Measurements from ENCODE around the gene PLA1A.

Gene PLA1A

DNA sequence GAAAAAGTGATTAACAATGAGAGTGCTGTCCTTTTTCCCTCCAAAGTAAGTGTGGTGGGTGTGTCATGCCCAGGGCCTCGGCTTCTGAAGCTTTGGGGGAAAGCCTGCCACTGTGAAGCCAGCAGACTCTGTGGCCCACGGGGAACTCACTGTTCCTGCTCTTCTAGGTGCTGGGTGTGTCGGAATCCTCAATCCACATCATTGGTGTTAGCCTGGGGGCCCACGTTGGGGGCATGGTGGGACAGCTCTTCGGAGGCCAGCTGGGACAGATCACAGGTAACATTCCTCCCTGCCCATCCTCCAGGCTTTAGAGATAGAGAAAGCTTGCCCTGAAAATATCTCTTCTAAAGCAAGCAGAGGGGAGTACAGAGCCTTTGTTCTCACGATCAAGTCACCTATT is 11.6 kb downstream of the PLA1A start:
- DNase-seq: no peak

DNA sequence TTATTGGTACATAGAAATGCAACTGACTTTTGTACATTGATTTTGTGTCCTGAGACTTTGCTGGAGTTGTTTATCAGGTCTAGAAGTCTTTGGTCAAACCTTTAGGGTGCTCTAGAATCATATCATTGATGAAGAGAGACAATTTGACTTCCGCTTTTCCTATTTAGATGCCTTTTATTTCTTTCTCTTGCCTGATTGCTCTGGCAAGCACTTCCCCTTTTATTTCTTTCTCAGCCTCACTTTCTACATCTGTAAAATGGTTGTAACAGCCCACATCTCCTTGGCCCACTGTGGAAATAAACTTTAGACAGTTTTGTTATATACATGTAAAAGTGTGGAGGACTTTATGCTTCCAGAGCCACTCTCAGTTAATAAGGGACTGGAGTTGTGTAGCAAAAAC is 14.0 kb downstream of the PLA1A start:
- no peak for DNase-seq

DNA sequence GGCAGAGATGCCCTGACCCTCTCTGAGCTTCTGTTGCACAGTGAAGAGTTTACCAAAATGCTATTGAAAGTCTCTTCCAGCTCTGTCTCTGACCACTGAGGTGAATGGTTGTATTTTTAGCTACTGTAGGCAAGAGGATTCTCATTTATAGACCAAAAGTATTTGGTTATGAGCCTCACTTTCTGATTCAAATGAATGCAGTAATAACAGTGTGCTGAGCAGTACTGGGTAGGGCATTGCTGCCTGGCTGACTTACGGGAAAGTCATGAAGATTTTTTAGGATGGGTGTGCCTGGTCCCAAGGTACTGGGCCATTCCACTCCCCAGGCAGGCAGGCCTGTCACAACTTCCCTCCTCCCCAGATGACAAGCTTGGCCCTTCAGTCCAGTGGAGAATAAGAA is 15.5 kb downstream of the PLA1A start:
- DNase-seq: no peak

DNA sequence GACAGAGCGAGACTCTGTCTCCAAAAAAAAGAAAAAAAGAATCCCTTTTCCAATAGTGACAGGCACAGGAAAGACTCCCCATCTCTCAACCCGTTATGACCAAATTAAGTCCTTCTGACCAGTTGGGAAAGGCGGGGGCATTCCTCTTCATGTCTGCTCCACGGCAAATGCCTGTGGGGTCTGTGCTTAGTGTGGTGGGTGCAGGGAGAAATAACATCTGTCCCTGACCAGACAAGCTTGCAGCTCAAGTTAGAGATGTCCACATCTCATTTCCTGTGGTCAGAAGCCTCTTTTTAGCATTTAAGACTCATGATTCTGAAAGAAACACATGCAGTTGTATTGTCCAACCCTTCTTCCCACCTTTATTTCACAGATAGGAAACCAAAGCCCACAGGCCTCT is 16.2 kb downstream of the PLA1A start:
- no peak for DNase-seq

DNA sequence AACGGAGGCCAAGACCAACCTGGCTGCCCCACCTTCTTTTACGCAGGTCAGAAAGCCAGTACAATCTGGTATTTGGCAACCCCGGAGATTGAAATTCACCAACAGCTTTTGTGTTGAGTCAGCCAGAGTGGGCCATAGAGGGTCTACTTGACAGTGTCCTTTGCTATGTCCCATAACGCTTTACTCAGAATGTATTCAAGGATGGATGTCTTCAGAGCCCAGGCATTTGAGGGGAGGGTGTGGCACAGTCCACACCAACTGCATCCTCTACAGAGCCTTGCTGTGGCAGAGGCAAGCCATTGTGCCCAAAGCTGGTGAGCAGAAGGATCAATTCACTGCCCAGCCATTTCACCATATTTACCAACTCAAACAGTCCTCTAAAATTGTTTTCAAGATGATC is 18.4 kb downstream of the PLA1A start:
- no peak for DNase-seq

DNA sequence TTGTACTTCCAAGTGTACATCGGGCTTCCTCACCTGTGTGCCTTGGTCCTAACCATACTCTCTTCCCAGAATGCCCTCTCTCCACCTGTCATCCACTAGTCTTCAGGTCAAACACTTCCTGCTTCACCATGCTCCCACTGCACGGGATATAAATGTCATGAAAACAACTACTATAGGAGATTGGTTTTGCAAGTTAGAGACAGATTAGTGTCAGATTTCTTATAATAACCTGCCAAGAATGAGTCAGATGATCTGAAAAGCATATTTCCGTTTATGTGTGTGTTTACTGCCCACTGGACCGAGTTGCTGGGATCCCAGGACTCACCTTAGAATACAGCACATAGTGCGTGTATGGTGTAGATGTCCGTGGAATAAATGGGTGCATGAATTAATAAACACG is 21.4 kb downstream of the PLA1A start:
- no peak for DNase-seq

DNA sequence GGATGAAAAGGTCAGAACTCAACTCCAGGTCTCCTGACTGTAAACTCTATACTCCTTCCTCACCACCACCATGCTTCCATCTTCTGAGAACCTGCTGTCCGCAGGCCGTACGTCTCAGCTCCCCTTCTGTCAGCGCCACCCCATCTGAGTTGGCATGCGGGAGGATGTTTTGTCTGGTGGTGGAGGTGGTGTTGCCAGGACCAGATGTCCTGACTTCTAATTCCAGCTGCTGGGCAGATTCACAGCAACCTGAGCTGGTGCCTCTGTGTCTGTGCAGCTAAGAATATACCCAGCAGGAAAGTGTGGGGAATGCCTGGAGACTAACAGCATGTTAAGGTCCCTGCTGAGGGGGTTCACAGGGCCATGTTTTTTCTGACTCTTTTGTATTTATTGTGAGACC is 23.2 kb downstream of the PLA1A start:
- DNase-seq: no peak

DNA sequence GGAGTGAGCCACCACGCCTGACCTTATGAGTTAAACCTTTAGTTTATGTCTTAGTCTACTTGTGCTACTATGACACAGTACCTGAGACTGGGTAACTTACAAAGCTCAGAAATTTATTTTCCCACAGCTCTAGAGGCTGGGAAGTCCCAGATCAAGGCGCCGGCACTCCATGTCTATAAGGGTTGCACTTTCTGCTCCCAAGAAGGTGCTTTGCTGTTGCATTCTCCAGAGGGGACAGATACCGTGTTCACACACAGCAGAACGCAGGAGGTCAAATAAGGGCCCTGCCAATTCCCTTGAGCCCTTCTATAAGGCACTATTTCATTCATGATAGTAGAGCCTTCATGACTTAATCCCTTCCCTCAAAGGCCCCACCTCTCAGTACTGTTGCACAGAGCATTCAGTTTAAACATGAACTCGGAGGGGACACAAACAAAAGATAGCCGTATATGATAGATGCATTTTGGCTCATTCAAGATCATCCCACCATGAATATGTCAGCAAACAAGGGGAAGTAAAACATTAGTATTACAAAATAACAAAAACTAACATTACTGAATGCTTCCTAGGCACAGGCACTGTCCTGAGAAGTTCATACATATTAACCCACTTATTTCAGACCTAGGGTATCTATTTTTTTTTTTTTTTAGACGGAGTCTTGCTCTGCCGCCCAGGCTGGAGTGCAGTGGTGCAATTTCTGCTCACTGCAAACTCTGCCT is 26.5 kb downstream of the PLA1A start:
- DNase-seq: peak in 1 of 2 donors; percentile 45

DNA sequence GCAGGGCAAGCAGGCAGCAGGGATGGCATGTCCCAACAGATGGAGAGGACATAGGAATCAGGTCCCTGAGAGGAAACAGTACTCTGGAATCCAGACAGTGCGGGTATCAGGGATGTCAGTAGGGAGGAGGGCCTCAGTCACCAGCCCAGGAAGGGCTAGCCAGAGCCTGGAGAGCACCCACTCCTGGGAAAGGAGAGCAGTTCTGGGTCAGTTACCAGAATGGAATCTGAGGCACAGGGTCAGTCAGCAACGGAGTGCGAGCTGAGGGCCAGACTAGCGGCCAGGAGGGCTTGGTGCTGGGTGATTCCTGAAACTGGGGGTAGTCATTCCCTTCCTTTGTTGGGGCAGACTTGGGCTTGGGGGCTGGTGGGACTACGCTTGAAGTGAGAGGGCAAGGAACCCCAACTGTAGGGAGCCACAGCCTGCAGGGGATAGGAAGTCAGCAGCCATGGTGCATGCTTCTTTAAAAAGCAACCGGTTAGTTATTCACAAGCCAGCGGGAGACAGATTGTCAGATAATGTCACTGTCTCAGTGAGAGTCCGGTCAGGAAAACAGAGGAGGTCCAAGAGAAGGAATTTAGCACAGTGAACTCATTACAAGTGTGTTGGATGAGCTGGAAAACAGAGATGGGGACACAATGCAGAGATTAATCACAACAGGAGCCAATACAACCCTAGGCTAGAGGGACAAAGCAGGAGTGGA is 27.9 kb downstream of the PLA1A start:
- DNase-seq: no peak

DNA sequence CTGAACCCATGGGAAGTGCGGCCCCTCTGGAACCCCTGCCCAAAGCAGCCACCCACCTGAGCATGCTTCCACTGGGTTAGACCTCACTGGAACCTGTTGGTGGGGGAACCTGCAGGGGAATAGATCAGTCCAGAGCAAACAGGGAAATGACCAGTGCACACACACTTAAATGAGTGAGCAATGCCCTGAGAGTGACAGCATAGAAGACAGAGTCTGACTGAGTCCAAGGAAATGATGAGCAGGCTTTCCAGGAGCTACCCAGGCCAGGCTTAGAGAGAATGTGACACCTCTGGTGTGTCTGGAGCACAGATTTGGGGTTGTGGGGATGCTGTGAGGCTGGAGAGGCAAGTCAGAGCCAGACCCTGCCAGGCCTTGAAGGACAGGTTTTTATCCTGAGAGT is 28.5 kb downstream of the PLA1A start:
- DNase-seq: peak in 1 of 2 donors; percentile 10

DNA sequence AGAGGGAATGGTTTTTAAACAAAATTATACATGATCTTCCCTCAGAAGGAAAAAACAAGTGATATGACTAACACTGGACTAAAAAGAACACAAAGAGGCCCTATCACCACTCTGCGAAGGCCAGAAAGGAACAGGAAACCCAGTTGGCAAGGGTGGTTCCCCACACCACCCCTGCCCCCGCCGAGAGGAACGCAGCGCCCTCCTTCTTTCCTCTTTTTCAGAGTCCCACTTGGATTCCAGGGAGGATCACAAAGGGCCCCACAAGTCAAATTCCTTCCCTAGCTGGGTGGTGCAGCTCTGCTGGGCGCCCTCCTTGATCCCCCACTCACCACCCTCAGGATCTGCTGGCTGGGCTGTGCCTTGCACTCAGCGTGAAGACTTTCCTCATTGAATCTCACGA is 29.8 kb downstream of the PLA1A start:
- DNase-seq: peak; percentile 58 to 68

DNA sequence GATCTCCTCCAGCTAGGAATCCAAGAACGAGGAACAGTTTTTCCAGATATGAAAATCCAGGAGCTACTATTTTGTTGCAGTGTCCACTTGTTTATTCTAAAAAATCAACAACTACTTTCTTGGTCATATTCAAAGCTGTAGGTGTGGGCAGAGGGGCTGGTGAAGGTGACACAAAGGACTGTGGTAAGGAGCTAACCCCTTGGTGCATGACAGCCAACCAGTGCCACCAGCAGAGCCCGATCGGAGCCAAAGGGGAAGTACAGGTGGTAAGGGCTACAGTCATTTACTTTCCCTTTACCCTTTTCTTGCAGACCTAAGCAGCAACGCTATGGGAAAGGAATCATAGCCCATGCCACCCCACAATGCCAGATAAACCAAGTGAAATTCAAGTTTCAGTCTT is 30.7 kb downstream of the PLA1A start:
- peak in 1 of 2 donors; percentile 56 for DNase-seq

DNA sequence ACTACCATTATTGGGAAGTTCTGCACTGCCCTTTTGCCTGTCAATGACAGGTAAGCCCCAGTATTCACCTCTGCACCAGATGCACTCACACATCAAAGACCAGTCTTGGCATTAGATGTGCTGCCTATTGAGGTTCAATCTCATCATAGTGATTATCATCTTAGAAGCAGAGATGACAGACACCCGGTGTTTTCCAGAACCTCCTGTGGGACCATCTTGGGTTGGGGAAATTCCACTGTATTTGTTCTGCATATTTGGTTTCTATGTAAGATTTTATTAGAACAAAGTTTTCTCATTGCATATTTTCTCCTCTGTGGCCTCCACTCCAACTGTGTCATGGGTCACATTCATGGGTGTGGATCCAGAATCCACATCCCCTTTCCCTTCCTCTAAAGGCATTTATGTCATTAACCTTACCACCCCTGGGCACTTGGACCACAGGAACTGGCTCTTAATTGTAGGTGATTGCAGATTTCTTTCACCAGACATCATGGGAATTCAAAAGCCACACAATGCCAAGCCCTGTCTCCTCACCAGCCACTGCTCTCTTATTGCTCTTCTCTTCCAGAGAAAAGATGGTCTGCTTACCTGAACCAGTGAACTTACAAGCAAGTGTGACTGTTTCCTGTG is 31.2 kb downstream of the PLA1A start:
- DNase-seq: peak; percentile 58 to 81

DNA sequence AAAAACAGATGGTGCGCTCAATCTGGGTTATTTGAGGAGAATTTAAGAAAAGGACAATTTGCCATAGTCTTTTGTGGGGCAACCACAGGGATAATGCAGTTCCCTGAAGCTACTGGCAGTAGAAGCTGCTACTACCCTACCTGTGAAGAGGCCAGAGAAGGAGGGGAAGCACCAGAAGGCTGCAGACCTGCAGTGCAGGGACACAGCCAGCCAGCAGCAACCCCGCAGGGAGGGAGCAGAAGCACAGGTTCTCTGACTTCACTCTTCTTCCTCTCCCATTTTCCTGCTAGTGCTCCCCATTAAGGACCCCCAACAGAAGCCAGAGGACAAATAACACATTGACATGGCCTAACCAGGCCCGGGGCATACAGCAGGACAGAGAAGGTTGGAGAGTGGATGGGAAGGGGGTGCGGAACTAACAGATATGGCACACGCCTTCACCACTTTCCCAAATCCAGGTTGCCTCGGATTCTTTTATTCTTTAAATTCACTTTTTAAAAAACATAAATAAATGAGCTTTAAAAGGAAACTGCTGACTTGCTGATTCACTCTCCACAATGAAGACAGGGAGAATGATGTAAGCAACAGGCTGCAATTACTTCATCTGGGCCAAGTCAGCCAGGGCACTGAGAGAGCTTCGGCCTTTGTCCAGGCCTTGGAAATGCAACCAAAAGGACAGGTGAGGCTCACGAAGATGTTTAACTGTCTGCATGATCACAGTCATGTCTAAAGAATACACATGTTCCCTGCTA is 32.6 kb downstream of the PLA1A start:
- peak; percentile 73 to 82 for DNase-seq

DNA sequence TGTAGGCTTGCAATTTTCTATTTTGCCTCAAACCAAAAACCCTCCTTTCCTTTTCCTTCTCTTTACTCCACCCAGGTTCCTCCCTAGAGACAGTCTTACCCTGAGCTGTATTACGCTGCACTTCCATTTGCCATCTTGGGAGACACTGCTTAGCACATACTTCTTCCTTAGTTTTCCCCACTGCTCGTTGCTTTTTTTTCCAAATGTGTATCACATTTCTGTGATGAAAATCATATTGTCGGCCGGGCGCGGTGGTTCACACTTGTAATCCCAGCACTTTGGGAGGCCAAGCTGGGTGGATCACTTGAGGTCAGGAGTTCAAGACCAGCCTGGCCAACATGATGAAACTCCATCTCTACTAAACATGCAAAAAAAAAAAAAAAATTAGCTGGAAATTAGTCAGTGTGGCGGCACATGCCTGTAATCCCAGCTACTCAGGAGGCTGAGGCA is 33.2 kb downstream of the PLA1A start:
- DNase-seq: no peak

DNA sequence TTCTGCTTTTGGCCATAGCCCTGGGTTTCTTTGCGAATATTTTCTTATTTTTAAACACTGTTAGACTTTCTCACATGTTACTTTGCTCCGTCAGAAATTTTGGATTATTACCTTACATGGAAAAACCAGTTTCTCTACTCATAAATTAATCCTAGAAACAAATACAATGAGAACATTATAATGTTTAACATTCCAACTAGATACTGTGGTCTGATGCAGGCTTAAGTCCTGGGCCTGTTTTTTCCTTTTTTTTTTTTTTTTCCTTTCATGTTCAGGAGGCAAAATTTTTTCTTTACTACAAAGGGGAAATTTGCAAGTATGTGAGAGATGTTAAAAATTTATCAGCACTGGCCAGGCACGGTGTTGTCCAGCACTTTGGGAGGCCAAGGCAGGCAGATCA is 33.8 kb downstream of the PLA1A start:
- DNase-seq: no peak

DNA sequence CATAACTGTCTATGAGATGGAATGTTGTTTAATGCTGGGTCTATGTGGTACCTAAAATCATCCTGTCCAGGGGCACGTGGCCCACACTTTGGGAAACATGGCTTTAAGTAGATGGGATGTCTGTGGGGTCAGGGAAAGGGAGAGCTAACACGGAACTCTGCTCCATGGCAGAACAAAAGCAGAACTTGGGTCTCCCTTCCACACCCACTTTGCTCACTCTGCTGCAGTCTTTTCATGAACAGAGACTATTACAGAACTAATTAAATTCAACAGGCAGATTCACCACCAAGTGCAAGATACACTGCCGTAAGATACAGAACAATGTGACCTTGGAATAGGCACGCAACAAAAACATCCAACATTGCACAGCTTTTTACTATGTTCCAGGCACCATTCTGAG is 34.5 kb downstream of the PLA1A start:
- DNase-seq: peak; percentile 40 to 51

DNA sequence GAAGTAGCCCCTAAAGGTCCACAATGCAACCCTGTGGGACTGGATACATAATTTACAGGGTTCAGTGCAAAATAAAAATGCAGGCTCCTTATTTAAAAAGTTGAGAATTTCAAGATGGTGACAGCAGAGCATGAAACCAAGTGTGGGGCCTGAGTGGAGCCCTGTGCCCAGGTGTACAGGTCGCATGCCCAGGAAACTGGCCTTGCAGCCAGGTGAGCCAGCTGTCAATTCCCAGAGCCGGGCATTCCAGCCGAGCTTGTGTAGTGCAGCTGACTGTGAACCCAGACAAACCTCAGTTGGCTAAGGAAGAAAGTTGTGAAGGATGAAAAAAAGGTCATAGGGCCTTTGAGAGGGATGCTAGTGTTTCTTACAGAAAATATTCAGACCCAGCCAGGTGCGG is 35.1 kb downstream of the PLA1A start:
- DNase-seq: no peak

DNA sequence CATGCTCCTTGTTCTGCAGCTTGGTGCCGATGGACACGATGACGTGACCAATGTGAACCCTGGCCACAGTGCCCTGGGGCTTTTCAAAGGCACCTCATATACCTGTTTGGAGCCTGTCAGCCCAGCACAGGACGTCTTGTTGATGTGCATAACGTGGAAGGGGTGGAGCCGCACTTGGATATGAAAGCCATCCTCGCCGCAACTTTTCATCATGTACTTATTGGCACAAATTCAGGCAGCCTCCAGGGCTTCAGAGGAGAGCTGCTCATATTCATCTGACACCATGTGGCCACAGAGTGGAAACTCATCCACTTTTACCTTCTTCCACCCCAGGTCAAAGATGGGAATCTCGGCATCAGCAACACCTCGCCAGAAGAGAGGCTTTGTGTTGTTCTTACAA is 38.0 kb downstream of the PLA1A start:
- DNase-seq: no peak

DNA sequence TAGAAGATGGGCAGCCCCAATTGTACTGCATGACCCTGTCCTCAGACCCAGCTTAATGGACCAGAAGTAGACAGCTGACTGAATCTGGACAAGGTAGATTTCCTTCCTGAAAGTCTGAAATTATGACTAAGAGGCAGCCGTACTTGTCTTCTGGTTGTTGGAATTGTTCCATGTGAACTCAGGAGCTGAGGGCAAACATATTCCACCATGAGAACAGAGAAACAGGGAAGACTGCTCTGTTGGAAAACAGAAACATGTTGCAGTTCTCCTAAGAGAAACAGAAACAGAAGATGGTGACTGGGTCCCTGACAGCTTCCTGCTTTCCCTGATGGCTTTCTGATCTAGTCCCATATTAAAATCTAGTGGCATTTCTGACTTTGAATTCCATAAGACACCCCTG is 38.6 kb downstream of the PLA1A start:
- no peak for DNase-seq

DNA sequence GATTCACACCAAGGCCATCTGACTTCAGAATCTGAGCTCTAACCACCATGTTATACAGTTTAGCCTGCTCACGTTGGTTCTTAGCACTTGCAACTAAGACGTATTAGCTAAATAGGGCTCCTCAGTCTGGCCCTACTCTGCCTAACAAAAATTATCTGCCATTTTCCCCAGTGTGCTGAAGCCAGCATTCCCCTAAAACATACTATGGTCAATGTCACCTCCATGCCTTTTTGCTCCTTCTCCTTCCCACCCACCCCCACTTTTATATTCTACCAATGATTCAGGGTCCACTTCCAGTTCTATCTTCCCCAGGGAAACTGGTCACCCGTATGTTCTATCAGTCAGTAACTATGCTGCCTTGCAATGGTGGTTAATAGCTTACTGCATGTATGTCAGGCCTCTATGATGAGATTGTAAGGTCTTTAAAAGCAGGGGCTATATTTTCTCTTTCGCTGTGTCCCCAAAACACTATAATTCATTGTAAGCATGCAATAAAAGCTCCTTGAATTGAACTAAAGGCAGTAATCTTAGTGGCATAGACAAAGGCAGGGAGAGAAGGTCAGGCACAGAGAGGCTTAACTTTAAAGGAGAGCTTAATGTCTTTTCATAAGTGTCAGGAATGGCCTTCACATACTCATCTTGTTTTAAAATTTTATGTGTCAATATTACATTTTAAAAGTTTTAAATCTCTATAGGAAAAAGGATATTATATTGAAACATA is 39.4 kb downstream of the PLA1A start:
- DNase-seq: no peak

DNA sequence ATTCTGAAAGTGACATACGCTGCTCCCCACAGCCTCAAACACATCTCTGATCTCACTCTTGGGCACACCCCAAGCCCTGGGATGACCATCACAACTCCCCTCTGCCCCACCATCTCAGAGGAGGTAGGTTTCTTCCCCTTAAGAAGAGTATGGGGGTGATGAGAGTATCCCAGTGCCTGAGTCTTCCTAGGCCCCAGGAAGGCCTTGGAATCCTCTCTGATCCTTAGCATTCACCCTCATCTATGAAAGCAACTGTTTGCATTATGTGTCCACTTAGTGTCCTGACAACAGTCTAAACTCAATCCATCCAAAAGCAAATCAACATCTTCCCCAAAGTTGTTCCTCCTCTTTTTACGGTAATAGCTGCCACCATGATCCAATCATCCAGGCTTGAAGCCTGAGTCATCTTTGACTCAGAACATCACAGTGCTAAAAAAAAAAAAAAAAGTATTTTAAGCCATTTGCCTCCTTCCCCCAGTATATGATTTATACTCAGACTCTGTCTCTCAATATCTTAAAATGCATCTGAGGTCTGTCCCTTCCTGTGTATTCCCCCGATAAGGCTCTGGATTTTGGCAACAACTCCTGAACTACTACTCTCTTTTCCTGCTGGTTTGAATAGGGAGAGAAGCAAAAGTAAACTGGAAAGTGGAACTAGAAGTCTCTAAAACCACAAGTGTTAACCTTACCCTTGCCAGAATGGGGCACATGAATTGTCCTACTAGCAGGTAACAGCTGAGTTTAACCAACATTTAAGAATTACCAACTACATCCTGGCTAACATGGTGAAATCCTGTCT is 40.2 kb downstream of the PLA1A start:
- DNase-seq: peak; percentile 84 to 87
